Trophoblast cell (in vitro differentiated cells and primary cell): Measurements from ENCODE around the gene MRPL11.

Source experiments
- DNase-seq, 2 donors: peaks; one replicate each; pipeline ENCODE4 v3.0.0-alpha.2; 2016
- H2AFZ ChIP-seq: 2 replicates; pipeline ENCODE4 v1.6.1; 2013; ENCODE audit warnings: low read length, moderate library complexity, mild to moderate bottlenecking; ENCODE audit not compliant: insufficient read depth, poor library complexity
- H2AK5ac ChIP-seq: 2 replicates; pipeline ENCODE4 v1.6.1; 2013; ENCODE audit warnings: mild to moderate bottlenecking, low read length
- H2BK120ac ChIP-seq: 2 replicates; pipeline ENCODE4 v1.6.1; 2013; ENCODE audit warnings: low read length, mild to moderate bottlenecking, moderate library complexity; ENCODE audit not compliant: insufficient read depth, poor library complexity
- H2BK12ac ChIP-seq: 2 replicates; pipeline ENCODE4 v1.6.1; 2013; ENCODE audit warnings: mild to moderate bottlenecking, low read length, moderate library complexity
- H2BK5ac ChIP-seq: 2 replicates; pipeline ENCODE4 v1.6.1; 2013; ENCODE audit warnings: low read length, low read depth, moderate library complexity, mild to moderate bottlenecking; ENCODE audit not compliant: poor library complexity
- H3K14ac ChIP-seq: 2 replicates; pipeline ENCODE4 v1.6.1; 2013; ENCODE audit warnings: mild to moderate bottlenecking, low read length
- H3K18ac ChIP-seq: 2 replicates; pipeline ENCODE4 v1.6.1; 2013; ENCODE audit warnings: mild to moderate bottlenecking, low read length
- H3K23ac ChIP-seq: 2 replicates; pipeline ENCODE4 v1.6.1; 2013; ENCODE audit warnings: low read length
- H3K27ac ChIP-seq: 2 replicates; pipeline ENCODE4 v1.5.1; 2013; ENCODE audit warnings: low read depth, mild to moderate bottlenecking, inconsistent platforms, low read length, moderate library complexity
- H3K27me3 ChIP-seq: 2 replicates; pipeline ENCODE4 v1.6.1; 2013; ENCODE audit warnings: inconsistent platforms, mild to moderate bottlenecking, low read length, moderate library complexity; ENCODE audit not compliant: insufficient read depth
- H3K36me3 ChIP-seq, 2 experiments: 1 replicate in 1 of 2; 2 replicates in 1 of 2; pipeline ENCODE4 v1.6.1; 2013; ENCODE audit warnings: low read length in 2 of 2, mild to moderate bottlenecking in 2 of 2, moderate library complexity in 1 of 2; ENCODE audit not compliant: insufficient read depth in 2 of 2, control insufficient read depth in 1 of 2
- H3K4ac ChIP-seq: 2 replicates; pipeline ENCODE4 v1.6.1; 2013; ENCODE audit warnings: low read depth, mild to moderate bottlenecking, low read length, moderate library complexity
- H3K4me1 ChIP-seq, 2 experiments: 1 replicate in 1 of 2; 2 replicates in 1 of 2; pipeline ENCODE4 v1.6.1; 2013; ENCODE audit warnings: low read length in 2 of 2, mild to moderate bottlenecking in 2 of 2, moderate library complexity in 1 of 2; ENCODE audit not compliant: insufficient read depth in 2 of 2, control insufficient read depth in 1 of 2
- H3K4me2 ChIP-seq: 2 replicates; pipeline ENCODE4 v1.6.1; 2013; ENCODE audit warnings: inconsistent platforms, mild to moderate bottlenecking, low read length, moderate library complexity
- H3K4me3 ChIP-seq: 2 replicates; pipeline ENCODE4 v1.5.1; 2013; ENCODE audit warnings: mild to moderate bottlenecking, low read depth, low read length, inconsistent platforms
- H3K79me1 ChIP-seq: one replicate; pipeline ENCODE4 v1.6.1; 2013; ENCODE audit warnings: low read length
- H3K79me2 ChIP-seq: 2 replicates; pipeline ENCODE4 v1.6.1; 2013; ENCODE audit warnings: low read length, mild to moderate bottlenecking; ENCODE audit not compliant: control insufficient read depth, insufficient read depth, poor library complexity
- H3K9ac ChIP-seq: 2 replicates; pipeline ENCODE4 v1.6.1; 2013; ENCODE audit warnings: mild to moderate bottlenecking, low read length
- H3K9me3 ChIP-seq: 2 replicates; pipeline ENCODE4 v1.6.1; 2013; ENCODE audit warnings: low read depth, mild to moderate bottlenecking, control low read depth, inconsistent platforms, low read length; ENCODE audit not compliant: insufficient read depth
- H4K12ac ChIP-seq: 2 replicates; pipeline ENCODE4 v1.6.1; 2013; ENCODE audit warnings: low read depth, mild to moderate bottlenecking, low read length, moderate library complexity
- H4K8ac ChIP-seq: 2 replicates; pipeline ENCODE4 v1.6.1; 2013; ENCODE audit warnings: low read depth, mild to moderate bottlenecking, low read length, moderate library complexity
- H4K91ac ChIP-seq: one replicate; pipeline ENCODE4 v1.6.1; 2013; ENCODE audit warnings: low read depth, mild to moderate bottlenecking, low read length, moderate library complexity
- WGBS: extraction: QIAGEN DNeasy Blood & Tissue Kit; methylation state at CpG from one replicate; pipeline ENCODE4 v1.1.7; 2013; ENCODE audit warnings: missing lambda C conversion rate; ENCODE audit not compliant: insufficient read length, insufficient coverage; ENCODE audit errors: extremely low coverage; 5-methylcytosine and 5-hydroxymethylcytosine counted together

The MRPL11 gene

DNA sequence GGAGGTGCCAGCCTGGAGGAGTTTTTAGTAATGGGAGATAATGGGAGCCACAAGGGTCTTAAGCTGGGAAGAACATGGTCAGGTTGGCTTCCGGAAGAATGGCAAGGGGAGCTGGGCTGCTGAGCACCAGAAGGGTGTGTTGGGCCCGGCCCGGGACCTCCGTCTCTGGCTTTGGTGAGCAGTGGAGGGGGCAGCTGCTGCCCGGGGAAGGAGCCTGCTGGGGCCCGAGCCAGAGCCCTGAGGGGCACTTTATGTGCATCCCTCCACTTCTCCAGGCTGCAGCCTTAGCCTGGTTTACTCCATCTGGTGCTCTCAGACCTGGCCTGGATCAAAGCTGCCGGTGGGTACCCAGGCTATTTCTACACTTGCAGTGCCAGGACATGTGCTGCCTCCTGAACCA is 26.5 kb downstream of the MRPL11 start:
- H4K91ac ChIP-seq = no peak overlapping the region
- no peak overlapping the region for H4K12ac ChIP-seq
- no peaks in the 10 kb centered on the region for H3K79me2 ChIP-seq
- no peak overlapping the region for H3K4ac ChIP-seq
- H2BK5ac ChIP-seq = no peak overlapping the region
- H3K23ac ChIP-seq = no peak overlapping the region
- no CpG with 5 or more reads among the region's 7 CpGs for WGBS
- no peak overlapping the region for H4K8ac ChIP-seq
- H3K36me3 ChIP-seq = no peaks in the 10 kb centered on the region
- no peaks in the 10 kb centered on the region for H3K9me3 ChIP-seq
- DNase-seq = no peak
- no peaks in the 10 kb centered on the region for H3K27me3 ChIP-seq
- H3K14ac ChIP-seq = no peak overlapping the region
- H3K27ac ChIP-seq = no peak overlapping the region
- no peak overlapping the region for H2AK5ac ChIP-seq
- no peak overlapping the region for H3K18ac ChIP-seq
- no peak overlapping the region for H2BK12ac ChIP-seq
- peaks cover 0 to 2% of the 10 kb centered on the region in 2 experiments for H3K4me1 ChIP-seq
- no peak overlapping the region for H2BK120ac ChIP-seq
- H3K79me1 ChIP-seq = no peaks in the 10 kb centered on the region
- no peak overlapping the region for H3K9ac ChIP-seq
- H3K4me3 ChIP-seq = no peak overlapping the region
- no peak overlapping the region for H2AFZ ChIP-seq
- no peak overlapping the region for H3K4me2 ChIP-seq

DNA sequence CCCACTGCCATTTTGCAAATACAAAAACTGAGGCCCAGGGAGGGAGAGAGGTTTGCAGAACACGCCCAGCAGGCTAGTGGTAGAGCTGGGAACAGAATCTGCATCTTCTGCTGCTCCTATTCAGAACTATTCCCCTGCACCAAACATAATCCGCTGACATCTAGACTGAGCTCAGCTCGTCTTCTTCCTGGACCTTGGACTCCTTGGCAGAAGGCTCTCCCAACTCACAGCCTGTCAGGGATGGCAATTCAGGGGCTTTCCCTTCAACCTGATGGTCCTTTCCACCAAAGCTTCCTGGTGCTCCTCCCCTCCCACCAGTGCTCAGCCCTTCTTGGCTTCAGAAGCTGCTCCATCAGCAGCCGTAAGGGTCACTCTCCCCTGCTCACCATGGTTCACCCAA is 27.3 kb downstream of the MRPL11 start:
- Histone ChIP-seq H3K4ac (no peak overlapping the region), H3K79me2 (no peaks in the 10 kb centered on the region), H3K27me3 (no peaks in the 10 kb centered on the region), H3K4me1 (peaks cover 0 to 2% of the 10 kb centered on the region in 2 experiments), H3K36me3 (no peaks in the 10 kb centered on the region), H2AFZ (no peak overlapping the region), H3K9ac (no peak overlapping the region), H3K9me3 (no peaks in the 10 kb centered on the region), H2BK5ac (no peak overlapping the region), H3K79me1 (no peaks in the 10 kb centered on the region), H3K23ac (no peak overlapping the region), H3K14ac (no peak overlapping the region), H3K18ac (no peak overlapping the region), H4K8ac (no peak overlapping the region), H3K4me2 (no peak overlapping the region), H3K4me3 (no peak overlapping the region), H2BK12ac (no peak overlapping the region), H3K27ac (no peak overlapping the region), H2BK120ac (no peak overlapping the region), H2AK5ac (no peak overlapping the region), H4K12ac (no peak overlapping the region), H4K91ac (no peak overlapping the region)
- no CpG with 5 or more reads among the region's 4 CpGs for WGBS
- no peak for DNase-seq

- no CpG with 5 or more reads among the region's 12 CpGs for WGBS
These were observed 28.5 kb downstream of the MRPL11 start for GRCh38 chr11:66410191-66410590.

DNA sequence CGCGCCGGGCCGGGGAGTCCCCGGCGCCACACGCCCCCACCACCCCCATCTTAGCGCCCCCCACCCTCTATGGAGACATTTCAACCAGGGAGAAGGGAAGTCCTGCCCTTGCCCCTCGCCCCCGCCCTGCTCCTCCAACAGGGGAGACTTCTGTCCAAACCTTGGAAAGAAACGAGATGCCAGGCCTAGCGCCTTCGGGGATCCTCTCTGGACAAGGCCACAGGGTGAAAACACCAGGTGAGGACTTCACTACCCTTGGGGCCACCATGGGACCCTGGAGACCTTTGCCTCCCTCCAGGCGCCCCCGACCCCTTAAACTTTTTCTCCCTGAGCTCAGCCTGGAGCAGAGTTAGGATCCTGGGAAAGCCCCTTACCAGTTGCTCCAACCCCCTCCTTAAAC is 29.4 kb downstream of the MRPL11 start:
- no peak overlapping the region for H3K27ac ChIP-seq
- H3K79me2 ChIP-seq = no peaks in the 10 kb centered on the region
- H3K9me3 ChIP-seq = peaks cover 2% of the 10 kb centered on the region
- H3K27me3 ChIP-seq = no peaks in the 10 kb centered on the region
- H4K12ac ChIP-seq = no peak overlapping the region
- no peak overlapping the region for H2BK12ac ChIP-seq
- no peak overlapping the region for H3K18ac ChIP-seq
- H2AFZ ChIP-seq = no peak overlapping the region
- no peak overlapping the region for H3K4ac ChIP-seq
- no peak for DNase-seq
- H3K79me1 ChIP-seq = no peaks in the 10 kb centered on the region
- H3K4me2 ChIP-seq = peak overlapping the region; percentile 93
- H2AK5ac ChIP-seq = no peak overlapping the region
- no peak overlapping the region for H3K4me3 ChIP-seq
- H4K8ac ChIP-seq = no peak overlapping the region
- no peak overlapping the region for H4K91ac ChIP-seq
- no peak overlapping the region for H3K14ac ChIP-seq
- no peak overlapping the region for H2BK5ac ChIP-seq
- WGBS = no CpG with 5 or more reads among the region's 15 CpGs
- no peak overlapping the region for H3K9ac ChIP-seq
- H3K36me3 ChIP-seq = no peaks in the 10 kb centered on the region
- peaks cover 0 to 2% of the 10 kb centered on the region in 2 experiments for H3K4me1 ChIP-seq
- no peak overlapping the region for H3K23ac ChIP-seq
- H2BK120ac ChIP-seq = no peak overlapping the region

More at GRCh38 chr11:66410191-66410590, 28.5 kb downstream of the MRPL11 start:
- Histone ChIP-seq H3K79me1 (no peaks in the 10 kb centered on the region), H2BK5ac (no peak overlapping the region), H3K36me3 (no peaks in the 10 kb centered on the region), H3K4ac (no peak overlapping the region), H4K12ac (no peak overlapping the region), H2BK12ac (no peak overlapping the region), H3K23ac (no peak overlapping the region), H3K4me3 (no peak overlapping the region), H3K79me2 (no peaks in the 10 kb centered on the region), H3K27me3 (no peaks in the 10 kb centered on the region), H3K18ac (no peak overlapping the region), H3K4me1 (peaks cover 0 to 2% of the 10 kb centered on the region in 2 experiments), H4K91ac (no peak overlapping the region), H3K14ac (no peak overlapping the region), H2AK5ac (no peak overlapping the region), H3K9me3 (peaks cover 2% of the 10 kb centered on the region), H3K27ac (no peak overlapping the region), H3K9ac (no peak overlapping the region), H3K4me2 (no peak overlapping the region), H2AFZ (no peak overlapping the region), H2BK120ac (no peak overlapping the region), H4K8ac (no peak overlapping the region)
- DNase-seq = no peak
